K562 (cell line): ENCODE data around the gene POLG. TPM values are rescaled to one million over a fixed set of nuclear protein-coding genes. Genes with fewer than 3 reads are reported as not detected.

Experiments used
- E2F5 ChIP-seq: sonication (generic); formaldehyde crosslinking; IDR thresholded peaks from 2 replicates; pipeline ENCODE4 v1.8.0; 2022; ENCODE audit warnings: mild to moderate bottlenecking, missing genetic modification reagents
- ELF1 ChIP-seq: fragments of 200-800 bp; sonication (Bioruptor generic); IDR thresholded peaks from 2 replicates; pipeline ENCODE4 v1.6.1; 2016; ENCODE audit warnings: missing genetic modification characterization, missing compliant biosample characterization
- ELK1 ChIP-seq: sonication (generic); formaldehyde crosslinking; IDR thresholded peaks from 2 replicates; pipeline ENCODE4 v1.8.1; 2022; ENCODE audit warnings: missing genetic modification reagents
- FOS ChIP-seq: IDR thresholded peaks from 3 replicates; pipeline ENCODE4 v1.6.1; 2011; ENCODE audit not compliant: insufficient read length; ENCODE audit errors: extremely low read depth
- FOXK1 ChIP-seq: sonication (generic); formaldehyde crosslinking; IDR thresholded peaks from 2 replicates; pipeline ENCODE4 v1.8.0; 2022; ENCODE audit warnings: missing genetic modification reagents, mild to moderate bottlenecking, borderline replicate concordance
- GTF2A2 ChIP-seq: IDR thresholded peaks from 2 replicates; pipeline ENCODE4 v1.6.1; 2016; ENCODE audit warnings: mild to moderate bottlenecking, missing genetic modification characterization, missing compliant biosample characterization
- HSF4 ChIP-seq: fragments of 250-450 bp; sonication (Bioruptor Pico); IDR thresholded peaks from 2 replicates; pipeline ENCODE4 v2.1.2; 2022; ENCODE audit warnings: mild to moderate bottlenecking, moderate library complexity, borderline replicate concordance
- NCOA4 ChIP-seq: fragments of 450-650 bp; IDR thresholded peaks from 2 replicates; pipeline ENCODE4 v1.6.1; 2018; ENCODE audit warnings: mild to moderate bottlenecking; ENCODE audit not compliant: partially characterized antibody
- POU5F1 ChIP-seq: fragments of 150-350 bp; IDR thresholded peaks from 2 replicates; pipeline ENCODE4 v1.6.1; 2014; ENCODE audit warnings: borderline replicate concordance, low read length, low read depth, mild to moderate bottlenecking; ENCODE audit not compliant: partially characterized antibody
- RFX5 ChIP-seq: IDR thresholded peaks from 2 replicates; pipeline ENCODE4 v1.6.1; 2011; ENCODE audit warnings: low read depth, mild to moderate bottlenecking, improper control_type of control experiment, low read length
- SRSF7 ChIP-seq: fragments of 200-400 bp; formaldehyde crosslinking; optimal IDR thresholded peaks from 2 replicates; pipeline ENCODE3; 2017; ENCODE audit warnings: mild to moderate bottlenecking, low read depth, low read length
- XRCC4 ChIP-seq: IDR thresholded peaks from one replicate; pipeline ENCODE4 v1.6.1; 2011; ENCODE audit not compliant: insufficient read depth, insufficient read length; ENCODE audit errors: extremely low read depth
- ZBTB7A ChIP-seq: IDR thresholded peaks from 2 replicates; pipeline ENCODE4 v1.6.1; 2011; ENCODE audit warnings: low read depth, mild to moderate bottlenecking, low read length, moderate library complexity, borderline replicate concordance; ENCODE audit not compliant: control insufficient read depth
- ZEB2 ChIP-seq: fragments of 450-650 bp; IDR thresholded peaks from 2 replicates; pipeline ENCODE4 v1.6.1; 2016
- ZNF146 ChIP-seq: IDR thresholded peaks from one replicate; pipeline ENCODE4 v1.6.1; 2018; ENCODE audit warnings: missing compliant biosample characterization; ENCODE audit not compliant: unreplicated experiment
- ZNF253 ChIP-seq: fragments of 250-450 bp; sonication (Bioruptor Pico); conservative IDR thresholded peaks from 2 replicates; pipeline ENCODE4 v1.6.1; 2021; ENCODE audit warnings: mild to moderate bottlenecking
- ZNF407 ChIP-seq: fragments of 450-650 bp; IDR thresholded peaks from 2 replicates; pipeline ENCODE4 v1.6.1; 2016; ENCODE audit warnings: low read depth
- ZNF561 ChIP-seq: fragments of 450-650 bp; formaldehyde crosslinking; conservative IDR thresholded peaks from 2 replicates; pipeline ENCODE4 v1.4.0; 2020; ENCODE audit warnings: mild to moderate bottlenecking, moderate library complexity
- polyA plus RNA-seq, 8 experiments: library from polyadenylated mRNA; depleted of rRNA in 4 of 8; stranded (reverse) in 5 of 8; unstranded in 3 of 8; fragments of >200 nt; fragmentation: Nextera tagmentation in 2 of 8; fragmentation: Illumina TruSeq in 1 of 8; extraction: Ambion mirVana in 2 of 8; extraction: Trizol in 1 of 8; gene quantifications; 2 replicates each; pipeline versions ENCODE4 v1.2.1 to v1.2.3, GENCODE V29; 2011 to 2014; ENCODE audit warnings: inconsistent platforms in 1 of 8, missing spikeins in 1 of 8
- total RNA-seq, 7 experiments: library from RNA; depleted of rRNA in 6 of 7; stranded (reverse); fragments of >200 nt in 6 of 7; fragmentation: Illumina TruSeq in 2 of 7; extraction: Trizol in 2 of 7; gene quantifications; 2 replicates each; pipeline versions ENCODE4 v1.2.1 to v1.2.3, GENCODE V29; 2011 to 2021; ENCODE audit warnings: low replicate concordance in 1 of 7

The POLG gene
- total and polyA plus RNA-seq, 9 of the 15 experiments (the other 6 are each of a cell fraction or from before 2014, with no cell fraction given), result 15.2 to 83.8 (median 38.6) TPM

- TF ChIP-seq E2F5 (CRISPR knock-in tag) (no peak), XRCC4 (no peak), FOXK1 (peak; percentile 79; the same call in 1 of the 2 replicates), ELK1 (no peak), GTF2A2 (tag) (no peak), ZEB2 (no peak), ZNF253 (CRISPR knock-in tag) (no peak), HSF4 (CRISPR knock-in tag) (no peak), ZNF407 (peak; percentile 80; the same call in 1 of the 2 replicates), ZNF146 (no peak), FOS (no peak), ZNF561 (CRISPR knock-in tag) (no peak), ZBTB7A (peak; percentile 100), ELF1 (tag) (peak; percentile 83), RFX5 (peak; percentile 55; the same call in 1 of the 2 replicates), POU5F1 (peak; percentile 39), NCOA4 (no peak), SRSF7 (no peak)
Measured at GRCh38 chr15:89334510-89335297, at the start of gene POLG (continued).
